GM12878 (cell line): ENCODE data around the gene COG2. TPM values are rescaled to one million over a fixed set of nuclear protein-coding genes. Genes with fewer than 3 reads are reported as not detected.

ENCODE experiments used
- ATAC-seq: fragments of 200-7000 bp; cut with Tn5 transposase; 3 replicates; pipeline ENCODE4 v1.9.1; 2020; ENCODE audit warnings: mild to moderate bottlenecking, moderate library complexity
- BruUV-seq: library from RNA; stranded (reverse); fragments of 400-500 nt; replicated peaks from 2 replicates; lab custom pipeline; 2021; lab: Mats Ljungman, UMichigan
- CTCF ChIA-PET: fragments of 300-600 bp; sonication (Branson Sonifier 250); formaldehyde crosslinking; extraction: SDS; loops from one replicate; lab custom pipeline; 2021; ENCODE audit warnings: inconsistent platforms; lab: Yijun Ruan, JAX
- POLR2A ChIA-PET: fragments of 350-600 bp; formaldehyde crosslinking; extraction: SDS; loops from one replicate; lab custom pipeline; 2021; ENCODE audit warnings: inconsistent platforms; lab: Charles Lee
- RAD21 ChIA-PET: fragments of 300-600 bp; sonication (Branson Sonifier 250); formaldehyde crosslinking; loops from one replicate; lab custom pipeline; 2023; ENCODE audit warnings: antibody characterized with exemption; ENCODE audit not compliant: unreplicated experiment; lab: Charles Lee
- SMC1A ChIA-PET: fragments of 300-600 bp; sonication (Branson Sonifier 250); formaldehyde crosslinking; loops from one replicate; lab custom pipeline; 2023; ENCODE audit not compliant: unreplicated experiment, uncharacterized antibody; lab: Charles Lee
- DNase-seq: peaks from one replicate; pipeline ENCODE4 v3.0.0-alpha.2; 2011; ENCODE audit warnings: low read depth, low spot score
- FAIRE-seq: peaks from 3 replicates; lab custom pipeline; 2011; peaks lifted over from hg19 to GRCh38; lab: Jason Lieb, UNC
- H2AFZ ChIP-seq: 2 replicates; pipeline ENCODE4 v1.6.0; 2011; ENCODE audit warnings: low read depth, low read length, control low read depth; ENCODE audit not compliant: control insufficient read depth
- H3K27ac ChIP-seq: 2 replicates; pipeline ENCODE4 v1.5.1; 2011; ENCODE audit warnings: control low read depth; ENCODE audit not compliant: control insufficient read depth, insufficient read depth
- H3K27me3 ChIP-seq, 2 experiments: replicated peaks in 1 of 2; 2 replicates each; pipeline versions ENCODE4 v1.6.0 to v1.6.1; 2011; ENCODE audit warnings: low read length in 1 of 2; ENCODE audit not compliant: control insufficient read depth in 2 of 2, insufficient read depth in 2 of 2
- H3K36me3 ChIP-seq, 2 experiments: 2 replicates each; pipeline ENCODE4 v1.5.1; 2011; ENCODE audit warnings: low read length in 1 of 2; ENCODE audit not compliant: control insufficient read depth in 2 of 2, insufficient read depth in 2 of 2
- H3K4me1 ChIP-seq: 2 replicates; pipeline ENCODE4 v1.6.1; 2011; ENCODE audit warnings: mild to moderate bottlenecking, low read length, moderate library complexity, mixed read lengths; ENCODE audit not compliant: control insufficient read depth, insufficient read depth
- H3K4me2 ChIP-seq: 2 replicates; pipeline ENCODE4 v1.6.0; 2011; ENCODE audit warnings: control low read depth; ENCODE audit not compliant: control insufficient read depth, insufficient read depth
- H3K4me3 ChIP-seq: fragments of 200-600 bp; sonication (generic); 2 replicates; pipeline ENCODE4 v1.5.1; 2016
- H3K79me2 ChIP-seq: 2 replicates; pipeline ENCODE4 v1.6.0; 2011; ENCODE audit warnings: low read length; ENCODE audit not compliant: control insufficient read depth, insufficient read depth
- H3K9ac ChIP-seq: 2 replicates; pipeline ENCODE4 v1.8.0; 2011; ENCODE audit warnings: low read length, control low read depth, mixed read lengths; ENCODE audit not compliant: control insufficient read depth, insufficient read depth
- H3K9me3 ChIP-seq: replicated peaks from 3 replicates; pipeline ENCODE4 v1.5.1; 2011; ENCODE audit warnings: mild to moderate bottlenecking, low read length; ENCODE audit not compliant: control insufficient read depth, insufficient read depth
- H4K20me1 ChIP-seq: 2 replicates; pipeline ENCODE4 v1.6.0; 2011; ENCODE audit not compliant: control insufficient read depth, insufficient read depth
- DPF2 ChIP-seq: fragments of 450-650 bp; IDR thresholded peaks from 2 replicates; pipeline ENCODE4 v1.6.1; 2017; ENCODE audit warnings: mild to moderate bottlenecking
- EED ChIP-seq: sonication (generic); IDR thresholded peaks from 2 replicates; pipeline ENCODE4 v1.6.1; 2016; ENCODE audit warnings: antibody characterized with exemption, low read depth
- EZH2 ChIP-seq: IDR thresholded peaks from 2 replicates; pipeline ENCODE4 v1.6.1; 2012; ENCODE audit warnings: low read depth, mild to moderate bottlenecking, control low read depth, inconsistent platforms, low read length, borderline replicate concordance; ENCODE audit not compliant: control insufficient read depth
- HCFC1 ChIP-seq: fragments of 150-350 bp; IDR thresholded peaks from 2 replicates; pipeline ENCODE4 v1.6.1; 2014; ENCODE audit warnings: low read length
- HDAC2 ChIP-seq: fragments of 200-600 bp; sonication (generic); IDR thresholded peaks from 2 replicates; pipeline ENCODE4 v1.6.1; 2017
- IKZF1 ChIP-seq: fragments of 450-650 bp; conservative IDR thresholded peaks from 2 replicates; pipeline ENCODE4 v1.6.1; 2017; ENCODE audit warnings: antibody characterized with exemption, mild to moderate bottlenecking
- IKZF2 ChIP-seq, 2 experiments: fragments of 450-650 bp; IDR thresholded peaks; 2 replicates each; pipeline ENCODE4 v1.6.1; 2017; ENCODE audit warnings: mild to moderate bottlenecking in 2 of 2, moderate library complexity in 2 of 2
- PML ChIP-seq: IDR thresholded peaks from 2 replicates; pipeline ENCODE4 v1.6.1; 2012; ENCODE audit warnings: low read length, inconsistent platforms
- POLR2AphosphoS2 ChIP-seq: IDR thresholded peaks from 2 replicates; pipeline ENCODE4 v1.6.1; 2011; ENCODE audit warnings: low read depth, mild to moderate bottlenecking, low read length, improper control_type of control experiment, moderate library complexity
- SRF ChIP-seq, 2 experiments: IDR thresholded peaks; 2 replicates each; pipeline ENCODE4 v1.6.1; 2011; ENCODE audit warnings: low read depth in 2 of 2, low read length in 2 of 2, mild to moderate bottlenecking in 1 of 2, moderate library complexity in 1 of 2
- SUZ12 ChIP-seq: fragments of 200-600 bp; sonication (generic); IDR thresholded peaks from one replicate; pipeline ENCODE4 v1.6.1; 2018; ENCODE audit warnings: antibody characterized with exemption, mild to moderate bottlenecking; ENCODE audit not compliant: unreplicated experiment
- TCF12 ChIP-seq: IDR thresholded peaks from 2 replicates; pipeline ENCODE4 v1.6.1; 2011; ENCODE audit warnings: low read depth, mild to moderate bottlenecking, low read length
- WRNIP1 ChIP-seq: IDR thresholded peaks from 2 replicates; pipeline ENCODE4 v1.6.1; 2011; ENCODE audit warnings: low read depth, low read length, improper control_type of control experiment, borderline replicate concordance
- ZZZ3 ChIP-seq: IDR thresholded peaks from 2 replicates; pipeline ENCODE4 v1.6.1; 2011; ENCODE audit warnings: low read depth; ENCODE audit not compliant: control insufficient read depth, insufficient read length
- in situ Hi-C: fragments of 300-500 bp; cut with MboI; formaldehyde crosslinking; loops from 9 replicates; pipeline ENCODE4 v1.14.3; 2018; ENCODE audit warnings: mixed read lengths
- intact Hi-C: fragments of 100-400 bp; cut with micrococcal nuclease; formaldehyde crosslinking; loops from one replicate; pipeline ENCODE4 v1.14.2; 2022; ENCODE audit not compliant: unreplicated experiment
- polyA plus RNA-seq, 11 experiments: library from polyadenylated mRNA; depleted of rRNA in 4 of 11; unstranded in 6 of 11; stranded (reverse) in 5 of 11; fragments of >200 nt; fragmentation: Nextera tagmentation in 4 of 11; fragmentation: Illumina TruSeq in 1 of 11; extraction: Ambion mirVana in 4 of 11; extraction: Trizol in 1 of 11; gene quantifications; 1 replicate in 1 of 11; 2 replicates in 10 of 11; pipeline versions ENCODE4 v1.2.1 to v1.2.3, GENCODE V29; 2011 to 2016; ENCODE audit warnings: inconsistent platforms in 2 of 11, missing spikeins in 2 of 11, low read depth in 1 of 11
- total RNA-seq, 4 experiments: library from RNA; depleted of rRNA in 3 of 4; stranded (reverse); fragments of >200 nt in 3 of 4; fragmentation: Illumina TruSeq in 1 of 4; extraction: Trizol in 1 of 4; gene quantifications; 2 replicates each; pipeline versions ENCODE4 v1.2.1 to v1.2.3, GENCODE V29; 2013 to 2021
- TF ChIP-seq, protein P1 (sequence below): fragments of 450-650 bp; IDR thresholded peaks from 2 replicates; pipeline ENCODE4 v1.6.1; 2016; ENCODE audit warnings: mild to moderate bottlenecking
- TF ChIP-seq, protein P2 (sequence below): fragments of 450-650 bp; IDR thresholded peaks from 2 replicates; pipeline ENCODE4 v1.6.1; 2017; ENCODE audit warnings: mild to moderate bottlenecking
- TF ChIP-seq, protein P3 (sequence below): fragments of 150-350 bp; IDR thresholded peaks from 2 replicates; pipeline ENCODE4 v1.6.1; 2016; ENCODE audit warnings: low read depth, low read length

COG2 gene
- total and polyA plus RNA-seq, 10 of the 15 experiments (the other 5 are each of a cell fraction or from before 2014, with no cell fraction given): 15.0 to 31.5 (median 28.3) TPM

DNA sequence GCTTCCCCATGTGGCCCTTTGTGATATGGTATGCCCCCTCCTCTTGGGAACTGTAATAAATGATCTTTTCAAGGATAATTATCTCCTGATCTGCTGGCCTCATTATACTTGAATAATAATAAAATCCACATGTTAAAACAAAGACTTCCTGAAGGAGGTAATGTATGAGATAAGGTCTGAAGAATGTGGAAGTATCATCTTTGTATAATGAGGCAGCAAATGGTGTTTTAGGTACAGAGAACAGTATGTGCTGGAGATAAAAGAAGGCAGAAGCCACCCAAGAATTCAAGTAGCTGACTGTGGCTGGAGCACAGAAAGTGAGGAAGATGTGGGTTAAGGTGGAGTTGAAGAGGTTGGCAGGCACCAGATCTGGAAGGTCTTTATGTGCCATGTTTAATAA lies 12.8 kb upstream of the COG2 start:
- Histone ChIP-seq H3K4me2 (no peak overlapping the region), H2AFZ (no peak overlapping the region), H3K9ac (no peak overlapping the region), H3K9me3 (no peaks in the 10 kb centered on the region; the same call in 2 of the 3 replicates), H3K27ac (no peak overlapping the region), H3K79me2 (no peaks in the 10 kb centered on the region), H4K20me1 (no peaks in the 10 kb centered on the region), H3K27me3 (no peaks in the 10 kb centered on the region), H3K4me3 (no peak overlapping the region), H3K36me3 (no peaks in the 10 kb centered on the region), H3K4me1 (no peaks in the 10 kb centered on the region; the same call in 1 of the 2 replicates)
- intact Hi-C loops: no loop called here
- ChIA-PET CTCF (interaction anchor here (1.7 kb wide), 1 partner anchor 12 kb away, joined by 5 read pairs; no protein-coding TSS in a partner anchor), SMC1A (no interaction called here), POLR2A (no interaction called here), RAD21 (no interaction called here)
- no TSS peak for BruUV-seq
- no peak for DNase-seq
- no peak for FAIRE-seq
- in situ Hi-C loops: no loop called here
- ATAC-seq: no peak
- TF ChIP-seq WRNIP1: no peak
- TF ChIP-seq, protein P1, sequence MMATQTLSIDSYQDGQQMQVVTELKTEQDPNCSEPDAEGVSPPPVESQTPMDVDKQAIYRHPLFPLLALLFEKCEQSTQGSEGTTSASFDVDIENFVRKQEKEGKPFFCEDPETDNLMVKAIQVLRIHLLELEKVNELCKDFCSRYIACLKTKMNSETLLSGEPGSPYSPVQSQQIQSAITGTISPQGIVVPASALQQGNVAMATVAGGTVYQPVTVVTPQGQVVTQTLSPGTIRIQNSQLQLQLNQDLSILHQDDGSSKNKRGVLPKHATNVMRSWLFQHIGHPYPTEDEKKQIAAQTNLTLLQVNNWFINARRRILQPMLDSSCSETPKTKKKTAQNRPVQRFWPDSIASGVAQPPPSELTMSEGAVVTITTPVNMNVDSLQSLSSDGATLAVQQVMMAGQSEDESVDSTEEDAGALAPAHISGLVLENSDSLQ: no peak
- TF ChIP-seq HDAC2: no peak
- no peak for TF ChIP-seq TCF12
- TF ChIP-seq SRF (IDR thresholded peaks at IDR 0.05; ENCODE audit: low read depth in 2 of 2, low read length in 2 of 2): no peak
- TF ChIP-seq PML: no peak
- no peak for TF ChIP-seq SUZ12
- no peak for TF ChIP-seq EZH2
- TF ChIP-seq, protein P2, sequence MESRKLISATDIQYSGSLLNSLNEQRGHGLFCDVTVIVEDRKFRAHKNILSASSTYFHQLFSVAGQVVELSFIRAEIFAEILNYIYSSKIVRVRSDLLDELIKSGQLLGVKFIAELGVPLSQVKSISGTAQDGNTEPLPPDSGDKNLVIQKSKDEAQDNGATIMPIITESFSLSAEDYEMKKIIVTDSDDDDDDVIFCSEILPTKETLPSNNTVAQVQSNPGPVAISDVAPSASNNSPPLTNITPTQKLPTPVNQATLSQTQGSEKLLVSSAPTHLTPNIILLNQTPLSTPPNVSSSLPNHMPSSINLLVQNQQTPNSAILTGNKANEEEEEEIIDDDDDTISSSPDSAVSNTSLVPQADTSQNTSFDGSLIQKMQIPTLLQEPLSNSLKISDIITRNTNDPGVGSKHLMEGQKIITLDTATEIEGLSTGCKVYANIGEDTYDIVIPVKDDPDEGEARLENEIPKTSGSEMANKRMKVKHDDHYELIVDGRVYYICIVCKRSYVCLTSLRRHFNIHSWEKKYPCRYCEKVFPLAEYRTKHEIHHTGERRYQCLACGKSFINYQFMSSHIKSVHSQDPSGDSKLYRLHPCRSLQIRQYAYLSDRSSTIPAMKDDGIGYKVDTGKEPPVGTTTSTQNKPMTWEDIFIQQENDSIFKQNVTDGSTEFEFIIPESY: no peak
- no peak for TF ChIP-seq DPF2
- TF ChIP-seq IKZF2 (IDR thresholded peaks at IDR 0.05): no peak
- no peak for TF ChIP-seq HCFC1
- TF ChIP-seq, protein P3, sequence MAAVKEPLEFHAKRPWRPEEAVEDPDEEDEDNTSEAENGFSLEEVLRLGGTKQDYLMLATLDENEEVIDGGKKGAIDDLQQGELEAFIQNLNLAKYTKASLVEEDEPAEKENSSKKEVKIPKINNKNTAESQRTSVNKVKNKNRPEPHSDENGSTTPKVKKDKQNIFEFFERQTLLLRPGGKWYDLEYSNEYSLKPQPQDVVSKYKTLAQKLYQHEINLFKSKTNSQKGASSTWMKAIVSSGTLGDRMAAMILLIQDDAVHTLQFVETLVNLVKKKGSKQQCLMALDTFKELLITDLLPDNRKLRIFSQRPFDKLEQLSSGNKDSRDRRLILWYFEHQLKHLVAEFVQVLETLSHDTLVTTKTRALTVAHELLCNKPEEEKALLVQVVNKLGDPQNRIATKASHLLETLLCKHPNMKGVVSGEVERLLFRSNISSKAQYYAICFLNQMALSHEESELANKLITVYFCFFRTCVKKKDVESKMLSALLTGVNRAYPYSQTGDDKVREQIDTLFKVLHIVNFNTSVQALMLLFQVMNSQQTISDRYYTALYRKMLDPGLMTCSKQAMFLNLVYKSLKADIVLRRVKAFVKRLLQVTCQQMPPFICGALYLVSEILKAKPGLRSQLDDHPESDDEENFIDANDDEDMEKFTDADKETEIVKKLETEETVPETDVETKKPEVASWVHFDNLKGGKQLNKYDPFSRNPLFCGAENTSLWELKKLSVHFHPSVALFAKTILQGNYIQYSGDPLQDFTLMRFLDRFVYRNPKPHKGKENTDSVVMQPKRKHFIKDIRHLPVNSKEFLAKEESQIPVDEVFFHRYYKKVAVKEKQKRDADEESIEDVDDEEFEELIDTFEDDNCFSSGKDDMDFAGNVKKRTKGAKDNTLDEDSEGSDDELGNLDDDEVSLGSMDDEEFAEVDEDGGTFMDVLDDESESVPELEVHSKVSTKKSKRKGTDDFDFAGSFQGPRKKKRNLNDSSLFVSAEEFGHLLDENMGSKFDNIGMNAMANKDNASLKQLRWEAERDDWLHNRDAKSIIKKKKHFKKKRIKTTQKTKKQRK: no peak
- no peak for TF ChIP-seq POLR2AphosphoS2
- TF ChIP-seq IKZF1: no peak
- TF ChIP-seq ZZZ3: no peak
- no peak for TF ChIP-seq EED
